WTC11 (cell line): ENCODE data around the gene RUNX1. TPM values are rescaled to one million over a fixed set of nuclear protein-coding genes. Genes with fewer than 3 reads are reported as not detected.

ENCODE experiments used
- ATAC-seq: fragments of 200-7000 bp; cut with Tn5 transposase; 2 replicates; pipeline ENCODE4 v1.10.0; 2021; ENCODE audit warnings: mild to moderate bottlenecking, moderate library complexity
- CTCF ChIA-PET: fragments of 300-600 bp; sonication (Branson Sonifier 250); formaldehyde crosslinking; loops from one replicate; lab custom pipeline; 2021; ENCODE audit warnings: antibody characterized with exemption; lab: Charles Lee
- POLR2A ChIA-PET: fragments of 350-600 bp; sonication (Branson Sonifier 250); formaldehyde crosslinking; loops from one replicate; lab custom pipeline; 2021; ENCODE audit warnings: antibody characterized with exemption; lab: Charles Lee
- DNase-seq: peaks from one replicate; pipeline ENCODE4 v3.0.0; 2021; ENCODE audit warnings: low spot score
- H3K27ac Mint-ChIP-seq: 2 replicates; pipeline ENCODE4 v1.8.0; 2021; ENCODE audit warnings: mixed read lengths
- H3K27me3 Mint-ChIP-seq: 2 replicates; pipeline ENCODE4 v1.8.0; 2021; ENCODE audit warnings: low read depth, mild to moderate bottlenecking, moderate library complexity, mixed read lengths
- H3K36me3 Mint-ChIP-seq: 2 replicates; pipeline ENCODE4 v1.8.0; 2021; ENCODE audit warnings: mixed read lengths
- H3K4me1 Mint-ChIP-seq: 2 replicates; pipeline ENCODE4 v1.8.0; 2022; ENCODE audit warnings: mixed read lengths
- H3K4me3 Mint-ChIP-seq: 2 replicates; pipeline ENCODE4 v1.8.0; 2021; ENCODE audit warnings: mild to moderate bottlenecking, moderate library complexity, mixed read lengths
- H3K9me3 Mint-ChIP-seq: 2 replicates; pipeline ENCODE4 v1.8.0; 2021; ENCODE audit warnings: mixed read lengths
- ATF1 ChIP-seq: sonication (generic); formaldehyde crosslinking; IDR thresholded peaks from 2 replicates; pipeline ENCODE4 v1.8.1; 2023; ENCODE audit warnings: mild to moderate bottlenecking, moderate library complexity, missing genetic modification reagents
- ETV6 ChIP-seq: sonication (generic); formaldehyde crosslinking; IDR thresholded peaks from 2 replicates; pipeline ENCODE4 v1.8.1; 2022; ENCODE audit warnings: mild to moderate bottlenecking, missing genetic modification reagents
- GRHL2 ChIP-seq: fragments of 250-450 bp; sonication (Bioruptor Pico); IDR thresholded peaks from 2 replicates; pipeline ENCODE4 v1.8.0; 2022; ENCODE audit warnings: mild to moderate bottlenecking, moderate library complexity; ENCODE audit not compliant: insufficient replicate concordance, severe bottlenecking
- GTF2I ChIP-seq: fragments of 250-450 bp; sonication (Bioruptor Pico); conservative IDR thresholded peaks from 2 replicates; pipeline ENCODE4 v1.4.0; 2021; ENCODE audit warnings: mild to moderate bottlenecking
- IRF2 ChIP-seq: sonication (generic); formaldehyde crosslinking; IDR thresholded peaks from 2 replicates; pipeline ENCODE4 v1.8.0; 2022; ENCODE audit warnings: low read depth, missing genetic modification reagents, borderline replicate concordance
- JAZF1 ChIP-seq: fragments of 250-450 bp; sonication (Bioruptor Pico); IDR thresholded peaks from 2 replicates; pipeline ENCODE4 v1.9.0; 2021; ENCODE audit warnings: moderate library complexity, mild to moderate bottlenecking, inconsistent platforms
- JUN ChIP-seq: sonication (generic); formaldehyde crosslinking; IDR thresholded peaks from 2 replicates; pipeline ENCODE4 v1.8.0; 2023; ENCODE audit warnings: mild to moderate bottlenecking, missing genetic modification reagents
- MAX ChIP-seq: sonication (generic); formaldehyde crosslinking; IDR thresholded peaks from 2 replicates; pipeline ENCODE4 v1.8.0; 2022; ENCODE audit warnings: mild to moderate bottlenecking, missing genetic modification reagents
- MXD4 ChIP-seq: fragments of 250-450 bp; sonication (Bioruptor Pico); IDR thresholded peaks from 2 replicates; pipeline ENCODE4 v1.8.0; 2021; ENCODE audit warnings: mild to moderate bottlenecking, moderate library complexity, borderline replicate concordance
- PRRX2 ChIP-seq: fragments of 250-450 bp; sonication (Bioruptor Pico); IDR thresholded peaks from 2 replicates; pipeline ENCODE4 v1.8.0; 2021; ENCODE audit warnings: mild to moderate bottlenecking
- TEAD1 ChIP-seq: sonication (generic); formaldehyde crosslinking; IDR thresholded peaks from 2 replicates; pipeline ENCODE4 v1.8.0; 2022; ENCODE audit warnings: mild to moderate bottlenecking, missing genetic modification reagents
- TEAD4 ChIP-seq: sonication (generic); formaldehyde crosslinking; IDR thresholded peaks from 2 replicates; pipeline ENCODE4 v1.8.0; 2022; ENCODE audit warnings: mild to moderate bottlenecking, missing genetic modification reagents
- ZNF317 ChIP-seq: sonication (generic); formaldehyde crosslinking; IDR thresholded peaks from 2 replicates; pipeline ENCODE4 v1.8.1; 2023; ENCODE audit warnings: low read depth, mild to moderate bottlenecking, moderate library complexity, missing genetic modification reagents, borderline replicate concordance
- ZNF416 ChIP-seq: fragments of 250-450 bp; sonication (Bioruptor Pico); IDR thresholded peaks from 2 replicates; pipeline ENCODE4 v1.9.0; 2021; ENCODE audit warnings: mild to moderate bottlenecking, inconsistent platforms
- total RNA-seq: library from RNA; stranded (reverse); gene quantifications from 3 replicates; pipeline ENCODE4 v1.2.3, GENCODE V29; 2021
- TF ChIP-seq, protein P1 (sequence below): fragments of 250-450 bp; sonication (Bioruptor Pico); IDR thresholded peaks from 2 replicates; pipeline ENCODE4 v1.9.0; 2021; ENCODE audit warnings: mild to moderate bottlenecking, borderline replicate concordance
- TF ChIP-seq, protein P2 (sequence below): fragments of 250-450 bp; sonication (Bioruptor Pico); IDR thresholded peaks from 2 replicates; pipeline ENCODE4 v1.8.0; 2021; ENCODE audit warnings: mild to moderate bottlenecking
- TF ChIP-seq, protein P3 (sequence below): sonication (generic); formaldehyde crosslinking; IDR thresholded peaks from 2 replicates; pipeline ENCODE4 v1.8.1; 2023; ENCODE audit warnings: mild to moderate bottlenecking, missing genetic modification reagents

Gene RUNX1
- total RNA-seq, 1 experiment from 2014 or later = 2.2 TPM

- no peak for TF ChIP-seq JUN
- TF ChIP-seq ZNF416 (CRISPR knock-in tag) = no peak
- TF ChIP-seq GRHL2 (CRISPR knock-in tag) = no peak
- Mint-ChIP-seq H3K36me3 (no peaks in the 10 kb centered on the region), H3K27me3 (no peaks in the 10 kb centered on the region), H3K9me3 (no peaks in the 10 kb centered on the region), H3K4me1 (no peaks in the 10 kb centered on the region), H3K4me3 (no peak overlapping the region), H3K27ac (no peak overlapping the region)
- CTCF ChIA-PET = interaction anchor here (1.2 kb wide), 1 partner anchor 260 kb away, joined by 4 read pairs; no protein-coding TSS in a partner anchor
- DNase-seq (no peak), ATAC-seq (no peak)
- POLR2A ChIA-PET = no interaction called here
These were observed 43.4 kb downstream of the RUNX1 start for GRCh38 chr21:35005560-35006224.

- Mint-ChIP-seq H3K4me3 (no peak overlapping the region), H3K9me3 (no peaks in the 10 kb centered on the region), H3K4me1 (no peaks in the 10 kb centered on the region), H3K27me3 (no peaks in the 10 kb centered on the region), H3K36me3 (no peaks in the 10 kb centered on the region), H3K27ac (no peak overlapping the region)
- ChIA-PET CTCF (interaction anchor here (1.2 kb wide), 1 partner anchor 260 kb away, joined by 4 read pairs; no protein-coding TSS in a partner anchor), POLR2A (no interaction called here)
- DNase-seq (no peak), ATAC-seq (no peak)
- no peak for TF ChIP-seq ATF1 (CRISPR knock-in tag)
- no peak for TF ChIP-seq ZNF317 (CRISPR knock-in tag)
- no peak for TF ChIP-seq MXD4 (CRISPR knock-in tag)
These were observed 44.0 kb downstream of the RUNX1 start for GRCh38 chr21:35005077-35005476.

DNA sequence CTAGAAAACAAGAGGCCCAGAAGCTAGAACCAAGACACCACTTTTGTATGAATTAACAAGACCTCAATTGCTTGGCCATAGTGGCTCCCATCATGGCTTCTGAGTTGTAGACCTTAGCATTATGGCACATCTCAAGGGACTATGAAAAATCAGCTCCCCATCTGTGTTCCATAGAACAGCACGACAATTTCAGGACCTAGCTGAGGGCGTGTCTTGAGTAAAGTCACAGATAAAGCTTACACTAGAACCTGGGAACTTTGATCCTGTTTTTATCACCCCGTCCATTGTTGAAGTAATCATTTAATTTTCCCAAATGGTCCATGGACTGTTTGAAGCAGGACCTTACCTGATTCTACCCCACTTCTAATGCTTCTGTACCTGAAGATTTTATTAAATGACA is 44.8 kb downstream of the RUNX1 start:
- Mint-ChIP-seq H3K27ac (no peak overlapping the region), H3K9me3 (peaks cover 4% of the 10 kb centered on the region), H3K4me3 (no peak overlapping the region), H3K27me3 (no peaks in the 10 kb centered on the region), H3K4me1 (no peaks in the 10 kb centered on the region), H3K36me3 (no peaks in the 10 kb centered on the region)
- ATAC-seq (no peak), DNase-seq (no peak)
- ChIA-PET CTCF (interaction anchor here (0.7 kb wide), 1 partner anchor 836 kb away, joined by 3 read pairs; no protein-coding TSS in a partner anchor), POLR2A (no interaction called here)
- no peak for TF ChIP-seq IRF2 (CRISPR knock-in tag)
- no peak for TF ChIP-seq MAX (CRISPR knock-in tag)
- TF ChIP-seq PRRX2 (CRISPR knock-in tag) = no peak
- TF ChIP-seq ETV6 = no peak
- TF ChIP-seq TEAD1 (CRISPR knock-in tag) = no peak
- TF ChIP-seq JAZF1 = no peak
- TF ChIP-seq, protein P1, sequence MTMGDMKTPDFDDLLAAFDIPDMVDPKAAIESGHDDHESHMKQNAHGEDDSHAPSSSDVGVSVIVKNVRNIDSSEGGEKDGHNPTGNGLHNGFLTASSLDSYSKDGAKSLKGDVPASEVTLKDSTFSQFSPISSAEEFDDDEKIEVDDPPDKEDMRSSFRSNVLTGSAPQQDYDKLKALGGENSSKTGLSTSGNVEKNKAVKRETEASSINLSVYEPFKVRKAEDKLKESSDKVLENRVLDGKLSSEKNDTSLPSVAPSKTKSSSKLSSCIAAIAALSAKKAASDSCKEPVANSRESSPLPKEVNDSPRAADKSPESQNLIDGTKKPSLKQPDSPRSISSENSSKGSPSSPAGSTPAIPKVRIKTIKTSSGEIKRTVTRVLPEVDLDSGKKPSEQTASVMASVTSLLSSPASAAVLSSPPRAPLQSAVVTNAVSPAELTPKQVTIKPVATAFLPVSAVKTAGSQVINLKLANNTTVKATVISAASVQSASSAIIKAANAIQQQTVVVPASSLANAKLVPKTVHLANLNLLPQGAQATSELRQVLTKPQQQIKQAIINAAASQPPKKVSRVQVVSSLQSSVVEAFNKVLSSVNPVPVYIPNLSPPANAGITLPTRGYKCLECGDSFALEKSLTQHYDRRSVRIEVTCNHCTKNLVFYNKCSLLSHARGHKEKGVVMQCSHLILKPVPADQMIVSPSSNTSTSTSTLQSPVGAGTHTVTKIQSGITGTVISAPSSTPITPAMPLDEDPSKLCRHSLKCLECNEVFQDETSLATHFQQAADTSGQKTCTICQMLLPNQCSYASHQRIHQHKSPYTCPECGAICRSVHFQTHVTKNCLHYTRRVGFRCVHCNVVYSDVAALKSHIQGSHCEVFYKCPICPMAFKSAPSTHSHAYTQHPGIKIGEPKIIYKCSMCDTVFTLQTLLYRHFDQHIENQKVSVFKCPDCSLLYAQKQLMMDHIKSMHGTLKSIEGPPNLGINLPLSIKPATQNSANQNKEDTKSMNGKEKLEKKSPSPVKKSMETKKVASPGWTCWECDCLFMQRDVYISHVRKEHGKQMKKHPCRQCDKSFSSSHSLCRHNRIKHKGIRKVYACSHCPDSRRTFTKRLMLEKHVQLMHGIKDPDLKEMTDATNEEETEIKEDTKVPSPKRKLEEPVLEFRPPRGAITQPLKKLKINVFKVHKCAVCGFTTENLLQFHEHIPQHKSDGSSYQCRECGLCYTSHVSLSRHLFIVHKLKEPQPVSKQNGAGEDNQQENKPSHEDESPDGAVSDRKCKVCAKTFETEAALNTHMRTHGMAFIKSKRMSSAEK = no peak
- TF ChIP-seq TEAD4 (CRISPR knock-in tag) = no peak
- TF ChIP-seq GTF2I (CRISPR knock-in tag) = no peak
- TF ChIP-seq, protein P2, sequence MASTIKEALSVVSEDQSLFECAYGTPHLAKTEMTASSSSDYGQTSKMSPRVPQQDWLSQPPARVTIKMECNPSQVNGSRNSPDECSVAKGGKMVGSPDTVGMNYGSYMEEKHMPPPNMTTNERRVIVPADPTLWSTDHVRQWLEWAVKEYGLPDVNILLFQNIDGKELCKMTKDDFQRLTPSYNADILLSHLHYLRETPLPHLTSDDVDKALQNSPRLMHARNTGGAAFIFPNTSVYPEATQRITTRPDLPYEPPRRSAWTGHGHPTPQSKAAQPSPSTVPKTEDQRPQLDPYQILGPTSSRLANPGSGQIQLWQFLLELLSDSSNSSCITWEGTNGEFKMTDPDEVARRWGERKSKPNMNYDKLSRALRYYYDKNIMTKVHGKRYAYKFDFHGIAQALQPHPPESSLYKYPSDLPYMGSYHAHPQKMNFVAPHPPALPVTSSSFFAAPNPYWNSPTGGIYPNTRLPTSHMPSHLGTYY (CRISPR knock-in tag) = no peak
- TF ChIP-seq, protein P3, sequence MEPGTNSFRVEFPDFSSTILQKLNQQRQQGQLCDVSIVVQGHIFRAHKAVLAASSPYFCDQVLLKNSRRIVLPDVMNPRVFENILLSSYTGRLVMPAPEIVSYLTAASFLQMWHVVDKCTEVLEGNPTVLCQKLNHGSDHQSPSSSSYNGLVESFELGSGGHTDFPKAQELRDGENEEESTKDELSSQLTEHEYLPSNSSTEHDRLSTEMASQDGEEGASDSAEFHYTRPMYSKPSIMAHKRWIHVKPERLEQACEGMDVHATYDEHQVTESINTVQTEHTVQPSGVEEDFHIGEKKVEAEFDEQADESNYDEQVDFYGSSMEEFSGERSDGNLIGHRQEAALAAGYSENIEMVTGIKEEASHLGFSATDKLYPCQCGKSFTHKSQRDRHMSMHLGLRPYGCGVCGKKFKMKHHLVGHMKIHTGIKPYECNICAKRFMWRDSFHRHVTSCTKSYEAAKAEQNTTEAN = no peak
